WTC11 (cell line): Measurements from ENCODE around the gene KDM2A.

Experiments
- TF ChIP-seq, protein P1 (sequence below): fragments of 200-600 bp; IDR thresholded peaks from 2 replicates; pipeline ENCODE4 v1.8.0; 2022; ENCODE audit warnings: antibody characterized with exemption
- TF ChIP-seq, protein P2 (sequence below): sonication (generic); formaldehyde crosslinking; conservative IDR thresholded peaks from 2 replicates; pipeline ENCODE4 v1.8.1; 2022; ENCODE audit warnings: mild to moderate bottlenecking, missing genetic modification reagents

DNA sequence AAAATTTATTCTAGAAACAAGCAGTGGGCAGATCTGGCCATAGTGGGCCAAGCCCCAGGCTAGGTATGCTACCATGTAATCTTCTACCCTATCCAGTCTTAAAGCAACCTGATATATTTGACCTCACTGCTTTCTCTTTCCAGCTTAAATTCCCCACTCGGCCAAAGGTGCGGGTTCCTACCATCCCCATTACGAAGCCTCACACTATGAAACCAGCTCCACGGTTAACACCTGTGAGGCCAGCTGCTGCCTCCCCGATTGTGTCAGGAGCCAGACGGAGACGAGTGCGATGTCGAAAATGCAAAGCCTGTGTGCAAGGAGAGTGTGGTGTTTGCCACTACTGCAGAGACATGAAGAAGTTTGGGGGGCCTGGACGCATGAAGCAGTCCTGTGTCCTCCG is 126.0 kb downstream of the KDM2A start:
- TF ChIP-seq, protein P1, sequence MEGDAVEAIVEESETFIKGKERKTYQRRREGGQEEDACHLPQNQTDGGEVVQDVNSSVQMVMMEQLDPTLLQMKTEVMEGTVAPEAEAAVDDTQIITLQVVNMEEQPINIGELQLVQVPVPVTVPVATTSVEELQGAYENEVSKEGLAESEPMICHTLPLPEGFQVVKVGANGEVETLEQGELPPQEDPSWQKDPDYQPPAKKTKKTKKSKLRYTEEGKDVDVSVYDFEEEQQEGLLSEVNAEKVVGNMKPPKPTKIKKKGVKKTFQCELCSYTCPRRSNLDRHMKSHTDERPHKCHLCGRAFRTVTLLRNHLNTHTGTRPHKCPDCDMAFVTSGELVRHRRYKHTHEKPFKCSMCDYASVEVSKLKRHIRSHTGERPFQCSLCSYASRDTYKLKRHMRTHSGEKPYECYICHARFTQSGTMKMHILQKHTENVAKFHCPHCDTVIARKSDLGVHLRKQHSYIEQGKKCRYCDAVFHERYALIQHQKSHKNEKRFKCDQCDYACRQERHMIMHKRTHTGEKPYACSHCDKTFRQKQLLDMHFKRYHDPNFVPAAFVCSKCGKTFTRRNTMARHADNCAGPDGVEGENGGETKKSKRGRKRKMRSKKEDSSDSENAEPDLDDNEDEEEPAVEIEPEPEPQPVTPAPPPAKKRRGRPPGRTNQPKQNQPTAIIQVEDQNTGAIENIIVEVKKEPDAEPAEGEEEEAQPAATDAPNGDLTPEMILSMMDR = no peak
- TF ChIP-seq, protein P2, sequence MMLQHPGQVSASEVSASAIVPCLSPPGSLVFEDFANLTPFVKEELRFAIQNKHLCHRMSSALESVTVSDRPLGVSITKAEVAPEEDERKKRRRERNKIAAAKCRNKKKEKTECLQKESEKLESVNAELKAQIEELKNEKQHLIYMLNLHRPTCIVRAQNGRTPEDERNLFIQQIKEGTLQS = no peak
